SK-N-SH treated with all-trans-retinoic acid at 6 μM for 48 hours (cell line): Measurements from ENCODE around the gene EXOSC5.

Source experiments
- ATAC-seq: fragments of 200-7000 bp; cut with Tn5 transposase; 3 replicates; pipeline ENCODE4 v1.9.1; 2020; ENCODE audit warnings: mild to moderate bottlenecking, moderate library complexity
- ARNTL ChIP-seq: fragments of 450-650 bp; formaldehyde crosslinking; IDR thresholded peaks from 2 replicates; pipeline ENCODE4 v1.5.0; 2020; ENCODE audit warnings: low read depth, mild to moderate bottlenecking, moderate library complexity, borderline replicate concordance
- BACH2 ChIP-seq: fragments of 250-450 bp; sonication (Bioruptor Pico); IDR thresholded peaks from 2 replicates; pipeline ENCODE4 v1.9.0; 2021; ENCODE audit warnings: mild to moderate bottlenecking, borderline replicate concordance
- CSRNP3 ChIP-seq: fragments of 250-450 bp; sonication (Bioruptor Pico); IDR thresholded peaks from 2 replicates; pipeline ENCODE4 v1.5.1; 2021; ENCODE audit warnings: mild to moderate bottlenecking, moderate library complexity
- GLIS3 ChIP-seq: fragments of 250-450 bp; sonication (Bioruptor Pico); IDR thresholded peaks from 2 replicates; pipeline ENCODE4 v1.5.0; 2020; ENCODE audit warnings: mild to moderate bottlenecking, moderate library complexity
- ISL1 ChIP-seq: fragments of 250-450 bp; sonication (Bioruptor Pico); IDR thresholded peaks from 2 replicates; pipeline ENCODE4 v2.1.2; 2022; ENCODE audit warnings: mild to moderate bottlenecking, moderate library complexity
- SNAI2 ChIP-seq: fragments of 250-450 bp; sonication (Bioruptor Pico); IDR thresholded peaks from 2 replicates; pipeline ENCODE4 v1.5.0; 2020; ENCODE audit warnings: mild to moderate bottlenecking, moderate library complexity
- TOX ChIP-seq: fragments of 250-450 bp; sonication (Bioruptor Pico); IDR thresholded peaks from 2 replicates; pipeline ENCODE4 v1.8.0; 2021; ENCODE audit warnings: mild to moderate bottlenecking, moderate library complexity, borderline replicate concordance
- TSHZ2 ChIP-seq: fragments of 250-450 bp; sonication (Bioruptor Pico); IDR thresholded peaks from 2 replicates; pipeline ENCODE4 v1.5.0; 2020; ENCODE audit warnings: mild to moderate bottlenecking, moderate library complexity
- ZC3H10 ChIP-seq: fragments of 250-450 bp; sonication (Bioruptor Pico); IDR thresholded peaks from 2 replicates; pipeline ENCODE4 v1.5.1; 2021; ENCODE audit warnings: mild to moderate bottlenecking, moderate library complexity
- ZFP3 ChIP-seq: fragments of 250-450 bp; sonication (Bioruptor Pico); IDR thresholded peaks from 2 replicates; pipeline ENCODE4 v1.5.0; 2020; ENCODE audit warnings: mild to moderate bottlenecking, moderate library complexity
- ZFP30 ChIP-seq: fragments of 450-650 bp; formaldehyde crosslinking; IDR thresholded peaks from 2 replicates; pipeline ENCODE4 v1.5.0; 2022; ENCODE audit warnings: mild to moderate bottlenecking, moderate library complexity
- ZNF565 ChIP-seq: fragments of 450-650 bp; formaldehyde crosslinking; conservative IDR thresholded peaks from 2 replicates; pipeline ENCODE4 v1.5.0; 2020; ENCODE audit warnings: low read depth, mild to moderate bottlenecking, moderate library complexity
- ZNF70 ChIP-seq: fragments of 450-650 bp; formaldehyde crosslinking; IDR thresholded peaks from 2 replicates; pipeline ENCODE4 v1.5.0; 2020; ENCODE audit warnings: mild to moderate bottlenecking, moderate library complexity
- TF ChIP-seq, protein P1 (sequence below): fragments of 250-450 bp; sonication (Bioruptor Pico); IDR thresholded peaks from 2 replicates; pipeline ENCODE4 v1.8.0; 2021; ENCODE audit warnings: low read depth, mild to moderate bottlenecking, moderate library complexity, borderline replicate concordance
- TF ChIP-seq, protein P2 (sequence below): fragments of 250-450 bp; sonication (Bioruptor Pico); IDR thresholded peaks from 2 replicates; pipeline ENCODE4 v1.8.0; 2020; ENCODE audit warnings: mild to moderate bottlenecking, moderate library complexity, borderline replicate concordance

The EXOSC5 gene

GRCh38 chr19:41424335-41425173 lies 27.4 kb upstream of the EXOSC5 start:
- TF ChIP-seq TOX (no peak), GLIS3 (CRISPR knock-in tag) (no peak)
- no peak for ATAC-seq

DNA sequence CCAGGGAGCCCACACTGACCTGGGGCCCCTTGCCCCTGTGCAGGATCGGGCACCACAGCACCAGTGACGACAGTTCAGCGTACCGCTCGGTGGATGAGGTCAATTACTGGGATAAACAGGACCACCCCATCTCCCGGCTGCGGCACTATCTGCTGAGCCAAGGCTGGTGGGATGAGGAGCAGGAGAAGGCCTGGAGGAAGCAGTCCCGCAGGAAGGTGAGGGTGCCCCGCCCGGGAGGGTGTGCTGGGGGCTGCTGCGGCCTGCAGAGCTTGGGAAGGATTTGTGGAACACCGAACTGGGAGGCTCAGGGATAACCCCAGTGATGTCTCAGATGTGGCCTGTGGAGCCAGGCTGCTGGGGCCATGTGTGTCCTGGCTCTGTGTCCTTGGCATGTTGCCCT lies 25.8 kb upstream of the EXOSC5 start:
- no peak for ATAC-seq

GRCh38 chr19:41422456-41422855 lies 25.3 kb upstream of the EXOSC5 start:
- TF ChIP-seq, protein P1, sequence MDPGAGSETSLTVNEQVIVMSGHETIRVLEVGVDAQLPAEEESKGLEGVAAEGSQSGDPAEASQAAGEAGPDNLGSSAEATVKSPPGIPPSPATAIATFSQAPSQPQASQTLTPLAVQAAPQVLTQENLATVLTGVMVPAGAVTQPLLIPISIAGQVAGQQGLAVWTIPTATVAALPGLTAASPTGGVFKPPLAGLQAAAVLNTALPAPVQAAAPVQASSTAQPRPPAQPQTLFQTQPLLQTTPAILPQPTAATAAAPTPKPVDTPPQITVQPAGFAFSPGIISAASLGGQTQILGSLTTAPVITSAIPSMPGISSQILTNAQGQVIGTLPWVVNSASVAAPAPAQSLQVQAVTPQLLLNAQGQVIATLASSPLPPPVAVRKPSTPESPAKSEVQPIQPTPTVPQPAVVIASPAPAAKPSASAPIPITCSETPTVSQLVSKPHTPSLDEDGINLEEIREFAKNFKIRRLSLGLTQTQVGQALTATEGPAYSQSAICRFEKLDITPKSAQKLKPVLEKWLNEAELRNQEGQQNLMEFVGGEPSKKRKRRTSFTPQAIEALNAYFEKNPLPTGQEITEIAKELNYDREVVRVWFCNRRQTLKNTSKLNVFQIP (CRISPR knock-in tag) = no peak
- TF ChIP-seq, protein P2, sequence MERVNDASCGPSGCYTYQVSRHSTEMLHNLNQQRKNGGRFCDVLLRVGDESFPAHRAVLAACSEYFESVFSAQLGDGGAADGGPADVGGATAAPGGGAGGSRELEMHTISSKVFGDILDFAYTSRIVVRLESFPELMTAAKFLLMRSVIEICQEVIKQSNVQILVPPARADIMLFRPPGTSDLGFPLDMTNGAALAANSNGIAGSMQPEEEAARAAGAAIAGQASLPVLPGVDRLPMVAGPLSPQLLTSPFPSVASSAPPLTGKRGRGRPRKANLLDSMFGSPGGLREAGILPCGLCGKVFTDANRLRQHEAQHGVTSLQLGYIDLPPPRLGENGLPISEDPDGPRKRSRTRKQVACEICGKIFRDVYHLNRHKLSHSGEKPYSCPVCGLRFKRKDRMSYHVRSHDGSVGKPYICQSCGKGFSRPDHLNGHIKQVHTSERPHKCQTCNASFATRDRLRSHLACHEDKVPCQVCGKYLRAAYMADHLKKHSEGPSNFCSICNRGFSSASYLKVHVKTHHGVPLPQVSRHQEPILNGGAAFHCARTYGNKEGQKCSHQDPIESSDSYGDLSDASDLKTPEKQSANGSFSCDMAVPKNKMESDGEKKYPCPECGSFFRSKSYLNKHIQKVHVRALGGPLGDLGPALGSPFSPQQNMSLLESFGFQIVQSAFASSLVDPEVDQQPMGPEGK = no peak
- no peak for ATAC-seq

More for the DNA sequence above, 25.8 kb upstream of the EXOSC5 start:
- no peak for TF ChIP-seq ZNF70 (CRISPR knock-in tag)
- TF ChIP-seq BACH2 = no peak
- TF ChIP-seq, protein P1 (CRISPR knock-in tag) = no peak

DNA sequence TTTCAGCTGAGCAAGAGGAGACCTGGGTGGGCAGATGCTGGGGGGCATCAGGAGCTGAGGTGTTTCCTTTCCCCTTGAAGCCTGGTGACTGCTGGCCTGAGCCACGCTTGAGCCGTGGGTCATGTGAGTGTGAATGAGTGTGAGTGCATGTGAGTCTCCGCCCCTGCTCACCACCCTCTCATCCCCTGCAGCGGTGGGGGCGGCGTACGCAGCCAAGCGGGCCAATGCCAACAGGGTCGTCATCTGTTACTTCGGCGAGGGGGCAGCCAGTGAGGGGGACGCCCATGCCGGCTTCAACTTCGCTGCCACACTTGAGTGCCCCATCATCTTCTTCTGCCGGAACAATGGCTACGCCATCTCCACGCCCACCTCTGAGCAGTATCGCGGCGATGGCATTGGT lies 24.8 kb upstream of the EXOSC5 start:
- TF ChIP-seq TOX (no peak), ZNF565 (CRISPR knock-in tag) (no peak), ZFP3 (CRISPR knock-in tag) (no peak), TSHZ2 (no peak), ISL1 (CRISPR knock-in tag) (no peak), CSRNP3 (no peak), ARNTL (CRISPR knock-in tag) (no peak), GLIS3 (CRISPR knock-in tag) (no peak), BACH2 (no peak), ZC3H10 (CRISPR knock-in tag) (no peak)
- ATAC-seq = no peak

DNA sequence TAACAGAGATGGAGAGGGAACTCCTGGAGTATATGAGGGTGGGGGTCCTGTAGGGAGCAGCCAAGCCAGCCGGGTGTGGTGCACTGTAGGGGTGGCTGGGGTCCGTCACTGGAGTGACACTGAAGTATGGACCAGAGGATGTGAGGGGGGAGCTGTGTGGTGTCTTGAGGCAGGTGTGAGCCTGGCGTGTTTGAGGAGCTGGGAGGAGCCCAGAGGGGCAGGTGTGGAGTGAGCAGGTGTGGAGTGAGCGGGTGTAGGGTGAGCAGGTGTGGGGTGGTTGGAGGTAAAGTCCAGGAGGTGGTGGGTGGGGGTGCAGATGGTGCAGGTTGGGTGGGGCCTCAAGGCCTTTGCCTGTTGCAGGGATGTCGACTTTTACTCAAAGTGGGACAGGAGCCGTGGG lies 24.2 kb upstream of the EXOSC5 start:
- TF ChIP-seq CSRNP3 = no peak
- no peak for TF ChIP-seq GLIS3 (CRISPR knock-in tag)
- no peak for TF ChIP-seq SNAI2 (CRISPR knock-in tag)
- TF ChIP-seq ZFP30 (CRISPR knock-in tag) = no peak
- TF ChIP-seq ZC3H10 (CRISPR knock-in tag) = no peak
- TF ChIP-seq ZNF70 (CRISPR knock-in tag) = no peak
- ATAC-seq = no peak
